ENCODE results near the gene TANGO2. TPM values are rescaled to one million over a fixed set of nuclear protein-coding genes. Genes with fewer than 3 reads are reported as not detected.

Gene TANGO2
- total RNA-seq, 1 experiment from 2014 or later, result 17.0 TPM

- Histone ChIP-seq H3K27me3 (ENCODE audit: insufficient read depth, low read length) (no peaks in the 10 kb centered on the region), H3K9ac (ENCODE audit: low read length) (no peak overlapping the region), H4K20me1 (ENCODE audit: insufficient read depth) (no peaks in the 10 kb centered on the region), H2AFZ (ENCODE audit: low read depth, low read length, poor library complexity, severe bottlenecking) (no peak overlapping the region), H3K4me2 (ENCODE audit: low read length) (no peak overlapping the region), H3K4me1 (ENCODE audit: control insufficient read depth in 1 of 2, insufficient read depth in 2 of 2, low read length in 2 of 2) (peaks cover 0 to 5% of the 10 kb centered on the region in 2 experiments; a peak in 1 of 4 replicates), H3K79me2 (ENCODE audit: insufficient read depth, low read length) (no peaks in the 10 kb centered on the region), H3K9me2 (ENCODE audit: insufficient read depth) (no peaks in the 10 kb centered on the region), H3K27ac (ENCODE audit: low read depth, low read length) (no peak overlapping the region), H3K4me3 (replicated peaks in 1 of 2; ENCODE audit: low read depth in 1 of 2, low read length in 2 of 2) (no peak overlapping the region), H3K36me3 (ENCODE audit: control insufficient read depth in 1 of 2, insufficient read depth in 2 of 2, low read length in 2 of 2) (no peaks in the 10 kb centered on the region), H3K9me3 (ENCODE audit: control insufficient read depth in 1 of 2, insufficient read depth in 1 of 2, low read depth in 1 of 2, low read length in 2 of 2) (peaks cover 3 to 6% of the 10 kb centered on the region in 2 experiments; a peak in 1 of 4 replicates)
- CTCF ChIA-PET, result no interaction called here
- POLR2A ChIA-PET, result no interaction called here
- no TSS peak for BruUV-seq (replicated peaks)
- intact Hi-C loops (cut with micrococcal nuclease), result no loop called here
- no peak for TF ChIP-seq ZBTB33 (IDR thresholded peaks at IDR 0.05; ENCODE audit: extremely low read depth, insufficient replicate concordance, low read length)
- TF ChIP-seq JUND (IDR thresholded peaks at IDR 0.05), result no peak
- TF ChIP-seq TCF7L2 (IDR thresholded peaks at IDR 0.05; ENCODE audit: borderline replicate concordance, extremely low read depth, insufficient read depth, insufficient read length), result no peak
- no peak for TF ChIP-seq SP1 (IDR thresholded peaks at IDR 0.05; ENCODE audit: low read depth)
- no peak for TF ChIP-seq CTCF (IDR thresholded peaks at IDR 0.05 in 2 of 3, conservative IDR thresholded peaks at IDR 0.05 in 1 of 3; ENCODE audit: borderline replicate concordance in 1 of 3, insufficient read depth in 1 of 3, low read depth in 2 of 3, low read length in 2 of 3)
- no peak for TF ChIP-seq ZFX (IDR thresholded peaks at IDR 0.05)
- no peak for TF ChIP-seq ELF1 (IDR thresholded peaks at IDR 0.05; ENCODE audit: borderline replicate concordance, low read depth)
- no peak for TF ChIP-seq FOSL1 (IDR thresholded peaks at IDR 0.05; ENCODE audit: low read depth)
- no peak for TF ChIP-seq SIN3A (IDR thresholded peaks at IDR 0.05; ENCODE audit: low read depth)
- TF ChIP-seq POLR2A (IDR thresholded peaks at IDR 0.05; ENCODE audit: borderline replicate concordance, extremely low read depth, insufficient read depth, insufficient read length), result no peak
- no peak for TF ChIP-seq ZNF274 (IDR thresholded peaks at IDR 0.05; ENCODE audit: low read depth, low read length)
- TF ChIP-seq MAX (IDR thresholded peaks at IDR 0.05), result no peak
- RAD21 ChIA-PET (ENCODE audit: low non-redundant PET in 1 of 2, low total read pairs in 2 of 2, uncharacterized antibody in 2 of 2, unreplicated experiment in 2 of 2), result no interaction called here
- ATAC-seq (no peak), DNase-seq (ENCODE audit: low read depth, low spot score) (no peak)
These were observed 22.5 kb upstream of the TANGO2 start for GRCh38 chr22:19998232-19998951.

All from HCT116 (cell line).